A549 (cell line): Measurements from ENCODE around the gene GNLY. TPM values are rescaled to one million over a fixed set of nuclear protein-coding genes. Genes with fewer than 3 reads are reported as not detected.

ENCODE experiments used
- ATAC-seq, 2 experiments: fragments of 200-7000 bp in 1 of 2; fragments of >200 bp in 1 of 2; cut with Nextera tagmentation in 1 of 2; cut with Tn5 transposase in 1 of 2; 3 replicates each; pipeline versions ENCODE4 v1.8.0 to v1.9.1; 2018 to 2020; ENCODE audit warnings: mild to moderate bottlenecking in 1 of 2, moderate library complexity in 1 of 2
- CTCF ChIA-PET: fragments of 300-600 bp; sonication (Branson Sonifier 250); formaldehyde crosslinking; extraction: SDS; loops from one replicate; lab custom pipeline; 2021; ENCODE audit warnings: antibody characterized with exemption, inconsistent platforms; lab: Yijun Ruan, JAX
- POLR2A ChIA-PET: fragments of 350-600 bp; formaldehyde crosslinking; extraction: SDS; loops from one replicate; lab custom pipeline; 2021; ENCODE audit warnings: antibody characterized with exemption, inconsistent platforms; lab: Yijun Ruan, JAX
- DNase-seq, 2 experiments: peaks; one replicate each; pipeline versions ENCODE4 v3.0.0 to v3.0.0-alpha.2; 2011 to 2016; ENCODE audit warnings: low read depth in 1 of 2, low spot score in 1 of 2
- FAIRE-seq: peaks from 2 replicates; lab custom pipeline; 2011; peaks lifted over from hg19 to GRCh38; lab: Jason Lieb, UNC
- H3K27ac ChIP-seq, 2 experiments: fragments of >200 bp; sonication (Bioruptor Twin); formaldehyde crosslinking; 3 replicates each; pipeline ENCODE4 v1.5.1; 2016 to 2017
- H3K4me1 ChIP-seq: fragments of >200 bp; sonication (Bioruptor Twin); formaldehyde crosslinking; 3 replicates; pipeline ENCODE4 v1.6.1; 2016
- H3K4me2 ChIP-seq: fragments of >200 bp; sonication (Bioruptor Twin); formaldehyde crosslinking; 3 replicates; pipeline ENCODE4 v1.6.1; 2016
- H3K4me3 ChIP-seq: fragments of >200 bp; sonication (Bioruptor Twin); formaldehyde crosslinking; 3 replicates; pipeline ENCODE4 v1.5.1; 2016
- H3K9me3 ChIP-seq: fragments of >200 bp; sonication (Bioruptor Twin); formaldehyde crosslinking; 3 replicates; pipeline ENCODE4 v1.6.1; 2016
- CBX8 ChIP-seq: fragments of 200-600 bp; sonication (generic); IDR thresholded peaks from 2 replicates; pipeline ENCODE4 v1.6.1; 2016
- ESRRA ChIP-seq: fragments of 150-350 bp; IDR thresholded peaks from 2 replicates; pipeline ENCODE4 v1.6.1; 2014; ENCODE audit warnings: mild to moderate bottlenecking, low read length, borderline replicate concordance
- FOSB ChIP-seq: fragments of 250-450 bp; sonication (Bioruptor Pico); IDR thresholded peaks from 2 replicates; pipeline ENCODE4 v1.5.0; 2020; ENCODE audit warnings: mild to moderate bottlenecking, moderate library complexity
- FOXS1 ChIP-seq: fragments of 250-450 bp; sonication (Bioruptor Pico); IDR thresholded peaks from 2 replicates; pipeline ENCODE4 v1.5.0; 2020; ENCODE audit warnings: mild to moderate bottlenecking, moderate library complexity
- KDM1A ChIP-seq: fragments of 200-600 bp; sonication (generic); IDR thresholded peaks from 2 replicates; pipeline ENCODE4 v1.6.1; 2016; ENCODE audit warnings: low read depth, mild to moderate bottlenecking
- NFE2L2 ChIP-seq: fragments of 150-350 bp; conservative IDR thresholded peaks from 2 replicates; pipeline ENCODE4 v1.6.1; 2014; ENCODE audit warnings: low read length
- POLR2AphosphoS2 ChIP-seq: conservative IDR thresholded peaks from 2 replicates; pipeline ENCODE4 v1.6.1; 2012; ENCODE audit warnings: low read length, improper control_type of control experiment, inconsistent platforms
- RAD21 ChIP-seq, 2 experiments: fragments of >200 bp in 1 of 2; sonication (Bioruptor Twin) in 1 of 2; formaldehyde crosslinking in 1 of 2; IDR thresholded peaks in 1 of 2; conservative IDR thresholded peaks in 1 of 2; 2 replicates in 1 of 2; 3 replicates in 1 of 2; pipeline ENCODE4 v1.6.1; 2012 to 2018; ENCODE audit warnings: inconsistent platforms in 1 of 2
- RCOR1 ChIP-seq: fragments of 150-350 bp; IDR thresholded peaks from 2 replicates; pipeline ENCODE4 v1.6.1; 2014; ENCODE audit warnings: antibody characterized with exemption, low read length, low read depth
- RFX5 ChIP-seq: fragments of 450-650 bp; IDR thresholded peaks from 2 replicates; pipeline ENCODE4 v1.7.1; 2014; ENCODE audit warnings: antibody characterized with exemption, mild to moderate bottlenecking, moderate library complexity
- RNF2 ChIP-seq: fragments of 200-600 bp; sonication (generic); IDR thresholded peaks from 2 replicates; pipeline ENCODE4 v1.6.1; 2016; ENCODE audit warnings: low read depth, mild to moderate bottlenecking, antibody characterized with exemption, moderate library complexity, borderline replicate concordance
- SMC3 ChIP-seq: fragments of >200 bp; sonication (Bioruptor Twin); formaldehyde crosslinking; IDR thresholded peaks from 3 replicates; pipeline ENCODE4 v1.6.1; 2018; ENCODE audit warnings: inconsistent platforms
- SREBF2 ChIP-seq: fragments of 450-650 bp; IDR thresholded peaks from 2 replicates; pipeline ENCODE4 v1.6.1; 2014; ENCODE audit warnings: mild to moderate bottlenecking, moderate library complexity
- WGBS: methylation state at CpG from one replicate; pipeline ENCODE4 v1.1.6; 2017; ENCODE audit errors: missing lambda C conversion rate; 5-methylcytosine and 5-hydroxymethylcytosine counted together
- polyA plus RNA-seq, 4 experiments: library from polyadenylated mRNA; depleted of rRNA in 3 of 4; stranded (reverse); fragments of >200 nt; fragmentation: RNase III in 1 of 4; extraction: RNeasy Plus Mini Kit Qiagen cat#74134 plus additional on column Dnase treatment in 1 of 4; gene quantifications; 2 replicates in 3 of 4; 3 replicates in 1 of 4; pipeline ENCODE4 v1.2.3, GENCODE V29; 2011 to 2017
- TF ChIP-seq, protein P1 (sequence below): fragments of 250-450 bp; sonication (Bioruptor Pico); IDR thresholded peaks from 2 replicates; pipeline ENCODE4 v1.5.0; 2020; ENCODE audit warnings: low read depth, mild to moderate bottlenecking, moderate library complexity
- TF ChIP-seq, protein P2 (sequence below): fragments of >200 bp; sonication (Bioruptor Twin); formaldehyde crosslinking; IDR thresholded peaks from 3 replicates; pipeline ENCODE4 v1.5.1; 2016
- TF ChIP-seq, protein P3 (sequence below): fragments of 150-350 bp; IDR thresholded peaks from 2 replicates; pipeline ENCODE4 v1.6.1; 2014; ENCODE audit warnings: low read depth, mild to moderate bottlenecking, low read length
- TF ChIP-seq, protein P4 (sequence below): IDR thresholded peaks from 2 replicates; pipeline ENCODE4 v1.6.1; 2012

The GNLY gene
- polyA plus RNA-seq, 2 of the 4 experiments (the other 2 are of a cell fraction): not detected

DNA sequence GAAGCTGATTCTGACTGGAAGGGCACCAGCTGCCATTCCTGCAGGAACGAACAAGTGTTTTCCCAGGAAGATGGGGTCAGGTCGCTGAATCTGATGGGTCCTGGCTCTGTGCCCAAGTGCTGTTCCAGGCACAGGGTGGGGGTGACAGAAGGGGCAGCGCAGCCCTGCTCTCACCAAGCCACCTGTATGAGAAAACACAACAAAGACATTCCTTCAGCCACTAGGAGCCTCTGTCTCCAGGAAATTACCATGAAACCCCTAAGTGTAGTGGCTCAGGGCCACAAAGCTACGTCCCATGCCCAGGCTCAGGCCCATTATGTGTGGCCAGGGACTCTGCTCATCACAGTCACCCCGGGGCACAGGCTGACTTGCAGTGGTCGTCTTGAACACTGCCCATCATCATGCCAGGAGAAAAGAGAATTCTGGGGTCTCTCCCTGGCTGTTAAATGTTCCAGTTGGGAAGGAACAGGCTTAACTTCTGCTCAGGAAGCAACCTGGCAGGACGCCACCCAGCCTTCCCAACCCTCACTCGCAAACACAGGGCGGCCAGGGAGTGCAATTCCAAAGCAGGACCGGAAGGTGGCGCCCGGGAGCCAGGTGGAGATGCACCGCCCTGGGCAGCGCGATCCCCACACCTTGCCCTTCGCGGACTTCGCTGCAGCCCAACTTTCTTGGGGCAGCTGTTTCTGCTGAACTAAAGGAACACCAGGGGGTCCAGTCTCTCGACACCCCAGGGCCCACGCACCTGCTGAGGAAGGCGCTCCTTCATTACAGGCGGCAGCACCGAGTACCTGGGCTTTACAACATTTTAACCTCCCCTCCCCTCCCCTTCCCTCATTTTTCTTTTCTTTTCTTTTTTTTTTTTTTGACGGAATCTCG lies 15.1 kb upstream of the GNLY start:
- no peak overlapping the region for H3K4me3 ChIP-seq

DNA sequence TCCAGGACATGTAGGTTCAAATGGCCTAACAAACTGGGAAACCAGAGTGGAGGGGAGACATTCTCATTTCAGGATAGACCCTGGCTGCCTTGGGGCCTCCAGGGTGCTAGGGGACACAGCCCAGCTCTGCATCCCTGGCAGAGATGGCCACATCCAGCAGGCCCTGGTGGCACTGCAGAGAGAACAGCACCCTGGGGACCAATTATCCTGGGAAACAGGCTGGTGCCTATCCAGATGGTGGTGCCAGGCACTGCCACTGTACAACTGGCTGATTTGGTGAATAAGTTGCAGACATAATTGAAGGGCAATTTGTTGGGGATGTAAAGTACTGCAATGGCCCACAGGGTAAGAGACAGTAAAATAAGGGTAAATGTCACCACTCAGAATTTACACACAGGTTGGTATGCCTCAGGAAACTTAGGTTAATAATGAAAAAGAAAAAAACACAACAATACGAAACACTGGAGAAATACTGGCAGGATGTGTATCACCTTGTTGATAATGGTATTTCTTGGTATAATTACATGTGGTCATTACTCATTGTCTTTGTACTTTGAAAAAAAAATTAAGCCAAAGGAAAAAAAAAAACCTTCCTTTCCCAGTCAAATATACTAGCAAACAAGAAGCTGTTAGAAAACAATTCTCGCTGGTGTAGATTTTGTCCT lies 13.3 kb upstream of the GNLY start:
- FAIRE-seq: no peak
- POLR2A ChIA-PET: no interaction called here
- peaks cover 26% of the 10 kb centered on the region for H3K4me1 ChIP-seq
- TF ChIP-seq KDM1A: no peak
- TF ChIP-seq, protein P1, sequence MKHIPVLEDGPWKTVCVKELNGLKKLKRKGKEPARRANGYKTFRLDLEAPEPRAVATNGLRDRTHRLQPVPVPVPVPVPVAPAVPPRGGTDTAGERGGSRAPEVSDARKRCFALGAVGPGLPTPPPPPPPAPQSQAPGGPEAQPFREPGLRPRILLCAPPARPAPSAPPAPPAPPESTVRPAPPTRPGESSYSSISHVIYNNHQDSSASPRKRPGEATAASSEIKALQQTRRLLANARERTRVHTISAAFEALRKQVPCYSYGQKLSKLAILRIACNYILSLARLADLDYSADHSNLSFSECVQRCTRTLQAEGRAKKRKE (CRISPR knock-in tag): no peak
- TF ChIP-seq RFX5: no peak
- TF ChIP-seq, all 56 proteins: peak for 0
- peak overlapping the region; percentile 62 to 66 for H3K27ac ChIP-seq
- no peak for ATAC-seq
- H3K9me3 ChIP-seq: no peaks in the 10 kb centered on the region
- DNase-seq: no peak
- peak overlapping the region; percentile 57 for H3K4me2 ChIP-seq
- 68% methylated on average over 2 of the region's 2 CpGs for WGBS
- H3K4me3 ChIP-seq: no peak overlapping the region
- CTCF ChIA-PET: interaction anchor here (0.6 to 10.2 kb wide), 16 partner anchors 12 to 133 kb away, joined by 3 to 228 read pairs (median 21); partner anchors contain the start of genes GNLY and SFTPB

More for the DNA sequence above, 15.1 kb upstream of the GNLY start:
- peak; percentile 81 to 97 for ATAC-seq
- no peak for FAIRE-seq
- 13% methylated on average over 25 of the region's 25 CpGs for WGBS
- peak overlapping the region; percentile 83 for H3K4me2 ChIP-seq
- CTCF ChIA-PET: interaction anchor here (0.6 to 10.2 kb wide), 43 partner anchors 12 to 407 kb away, joined by 3 to 228 read pairs (median 4); partner anchors contain the start of genes GNLY and SFTPB
- peak overlapping the region; percentile 70 to 73 for H3K27ac ChIP-seq
- peak; percentile 80 to 94 for DNase-seq
- peaks cover 26% of the 10 kb centered on the region for H3K4me1 ChIP-seq
- POLR2A ChIA-PET: no interaction called here
- TF ChIP-seq RAD21 (conservative IDR thresholded peaks at IDR 0.05 in 1 of 2, IDR thresholded peaks at IDR 0.05 in 1 of 2) (peak; percentile 91 to 97), SREBF2 (no peak), POLR2AphosphoS2 (no peak), SMC3 (peak; percentile 91), CBX8 (no peak)
- TF ChIP-seq, protein P2, sequence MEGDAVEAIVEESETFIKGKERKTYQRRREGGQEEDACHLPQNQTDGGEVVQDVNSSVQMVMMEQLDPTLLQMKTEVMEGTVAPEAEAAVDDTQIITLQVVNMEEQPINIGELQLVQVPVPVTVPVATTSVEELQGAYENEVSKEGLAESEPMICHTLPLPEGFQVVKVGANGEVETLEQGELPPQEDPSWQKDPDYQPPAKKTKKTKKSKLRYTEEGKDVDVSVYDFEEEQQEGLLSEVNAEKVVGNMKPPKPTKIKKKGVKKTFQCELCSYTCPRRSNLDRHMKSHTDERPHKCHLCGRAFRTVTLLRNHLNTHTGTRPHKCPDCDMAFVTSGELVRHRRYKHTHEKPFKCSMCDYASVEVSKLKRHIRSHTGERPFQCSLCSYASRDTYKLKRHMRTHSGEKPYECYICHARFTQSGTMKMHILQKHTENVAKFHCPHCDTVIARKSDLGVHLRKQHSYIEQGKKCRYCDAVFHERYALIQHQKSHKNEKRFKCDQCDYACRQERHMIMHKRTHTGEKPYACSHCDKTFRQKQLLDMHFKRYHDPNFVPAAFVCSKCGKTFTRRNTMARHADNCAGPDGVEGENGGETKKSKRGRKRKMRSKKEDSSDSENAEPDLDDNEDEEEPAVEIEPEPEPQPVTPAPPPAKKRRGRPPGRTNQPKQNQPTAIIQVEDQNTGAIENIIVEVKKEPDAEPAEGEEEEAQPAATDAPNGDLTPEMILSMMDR: peak; percentile 94
- TF ChIP-seq, protein P3, sequence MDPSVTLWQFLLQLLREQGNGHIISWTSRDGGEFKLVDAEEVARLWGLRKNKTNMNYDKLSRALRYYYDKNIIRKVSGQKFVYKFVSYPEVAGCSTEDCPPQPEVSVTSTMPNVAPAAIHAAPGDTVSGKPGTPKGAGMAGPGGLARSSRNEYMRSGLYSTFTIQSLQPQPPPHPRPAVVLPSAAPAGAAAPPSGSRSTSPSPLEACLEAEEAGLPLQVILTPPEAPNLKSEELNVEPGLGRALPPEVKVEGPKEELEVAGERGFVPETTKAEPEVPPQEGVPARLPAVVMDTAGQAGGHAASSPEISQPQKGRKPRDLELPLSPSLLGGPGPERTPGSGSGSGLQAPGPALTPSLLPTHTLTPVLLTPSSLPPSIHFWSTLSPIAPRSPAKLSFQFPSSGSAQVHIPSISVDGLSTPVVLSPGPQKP: no peak
- TF ChIP-seq, protein P4, sequence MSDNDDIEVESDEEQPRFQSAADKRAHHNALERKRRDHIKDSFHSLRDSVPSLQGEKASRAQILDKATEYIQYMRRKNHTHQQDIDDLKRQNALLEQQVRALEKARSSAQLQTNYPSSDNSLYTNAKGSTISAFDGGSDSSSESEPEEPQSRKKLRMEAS: peak; percentile 38; the same call in 1 of the 2 replicates
- H3K9me3 ChIP-seq: no peaks in the 10 kb centered on the region

DNA sequence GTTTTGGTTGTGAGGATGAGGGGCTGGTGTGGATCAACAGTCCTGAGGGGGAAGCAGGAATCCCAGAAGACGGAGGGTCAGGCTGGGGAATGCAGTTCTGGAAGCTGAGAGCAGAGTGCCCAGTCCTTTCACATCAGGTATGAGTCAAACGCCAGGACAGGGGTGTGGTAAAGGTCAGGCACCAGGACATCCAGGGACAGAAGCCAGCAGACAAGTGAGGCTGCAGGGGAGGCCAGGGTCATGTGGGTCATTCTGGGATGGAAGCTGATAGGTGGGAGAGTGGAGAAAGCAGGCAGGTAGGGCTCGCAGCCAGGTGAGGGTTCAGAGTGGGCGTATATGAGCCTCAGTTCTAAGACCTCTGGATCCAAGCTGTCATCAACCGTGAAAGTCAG lies 12.8 kb upstream of the GNLY start:
- 62% methylated on average over 5 of the region's 5 CpGs for WGBS
- POLR2A ChIA-PET: no interaction called here
- DNase-seq (no peak), FAIRE-seq (no peak)
- Histone ChIP-seq H3K4me3 (no peak overlapping the region), H3K4me2 (peak overlapping the region; percentile 57), H3K4me1 (peaks cover 26% of the 10 kb centered on the region)
- TF ChIP-seq NFE2L2 (no peak), POLR2AphosphoS2 (no peak), CBX8 (no peak), FOXS1 (CRISPR knock-in tag) (no peak), FOSB (no peak), ESRRA (no peak), RCOR1 (no peak), RNF2 (no peak)
- TF ChIP-seq, all 56 proteins: peak for 0
- Histone ChIP-seq H3K9me3 (no peaks in the 10 kb centered on the region), H3K27ac (peak overlapping the region; percentile 51 to 66)
- CTCF ChIA-PET: interaction anchor here (0.6 to 10.2 kb wide), 11 partner anchors 11 to 133 kb away, joined by 3 to 228 read pairs (median 25); partner anchors contain the start of gene SFTPB
- ATAC-seq: no peak; a peak in 1 of 6 replicates
